Measurements from ENCODE around the gene TTLL8.
A peak's percentile ranks its signal among the peaks of the same experiment; 100 is the strongest.

The TTLL8 gene

DNA sequence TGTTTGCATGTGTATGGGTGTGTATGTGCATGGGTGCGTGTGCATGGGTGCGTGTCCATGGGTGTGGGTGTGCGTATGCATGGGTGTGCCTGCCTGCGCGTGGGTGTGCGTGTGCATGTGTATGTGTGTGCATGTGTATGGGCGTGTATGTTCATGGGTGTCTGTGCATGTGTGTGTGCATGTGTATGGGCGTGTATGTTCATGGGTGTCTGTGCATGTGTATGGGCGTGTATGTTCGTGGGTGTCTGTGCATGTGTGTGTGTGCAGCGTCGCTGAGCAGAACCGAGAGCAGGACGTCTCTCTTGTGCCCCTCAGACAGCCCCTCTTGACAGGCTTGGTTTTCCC, 59.4 kb downstream of the TTLL8 start (continued):
- TF ChIP-seq, protein P1, sequence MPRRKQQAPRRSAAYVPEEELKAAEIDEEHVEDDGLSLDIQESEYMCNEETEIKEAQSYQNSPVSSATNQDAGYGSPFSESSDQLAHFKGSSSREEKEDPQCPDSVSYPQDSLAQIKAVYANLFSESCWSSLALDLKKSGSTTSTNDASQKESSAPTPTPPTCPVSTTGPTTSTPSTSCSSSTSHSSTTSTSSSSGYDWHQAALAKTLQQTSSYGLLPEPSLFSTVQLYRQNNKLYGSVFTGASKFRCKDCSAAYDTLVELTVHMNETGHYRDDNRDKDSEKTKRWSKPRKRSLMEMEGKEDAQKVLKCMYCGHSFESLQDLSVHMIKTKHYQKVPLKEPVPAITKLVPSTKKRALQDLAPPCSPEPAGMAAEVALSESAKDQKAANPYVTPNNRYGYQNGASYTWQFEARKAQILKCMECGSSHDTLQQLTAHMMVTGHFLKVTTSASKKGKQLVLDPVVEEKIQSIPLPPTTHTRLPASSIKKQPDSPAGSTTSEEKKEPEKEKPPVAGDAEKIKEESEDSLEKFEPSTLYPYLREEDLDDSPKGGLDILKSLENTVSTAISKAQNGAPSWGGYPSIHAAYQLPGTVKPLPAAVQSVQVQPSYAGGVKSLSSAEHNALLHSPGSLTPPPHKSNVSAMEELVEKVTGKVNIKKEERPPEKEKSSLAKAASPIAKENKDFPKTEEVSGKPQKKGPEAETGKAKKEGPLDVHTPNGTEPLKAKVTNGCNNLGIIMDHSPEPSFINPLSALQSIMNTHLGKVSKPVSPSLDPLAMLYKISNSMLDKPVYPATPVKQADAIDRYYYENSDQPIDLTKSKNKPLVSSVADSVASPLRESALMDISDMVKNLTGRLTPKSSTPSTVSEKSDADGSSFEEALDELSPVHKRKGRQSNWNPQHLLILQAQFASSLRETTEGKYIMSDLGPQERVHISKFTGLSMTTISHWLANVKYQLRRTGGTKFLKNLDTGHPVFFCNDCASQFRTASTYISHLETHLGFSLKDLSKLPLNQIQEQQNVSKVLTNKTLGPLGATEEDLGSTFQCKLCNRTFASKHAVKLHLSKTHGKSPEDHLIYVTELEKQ (tag by site-specific recombination; IDR thresholded peaks at IDR 0.05; ENCODE audit: borderline replicate concordance): no peak
- TF ChIP-seq ZNF23 (tag by site-specific recombination; IDR thresholded peaks at IDR 0.05; ENCODE audit: borderline replicate concordance) (no peak), ZNF132 (tag by site-specific recombination; IDR thresholded peaks at IDR 0.05; ENCODE audit: borderline replicate concordance) (no peak), HOXC10 (CRISPR knock-in tag; IDR thresholded peaks at IDR 0.05) (no peak), GLIS1 (tag by site-specific recombination; IDR thresholded peaks at IDR 0.05) (no peak), ZNF664 (tag by site-specific recombination; IDR thresholded peaks at IDR 0.05) (no peak)
- TF ChIP-seq, protein P2, sequence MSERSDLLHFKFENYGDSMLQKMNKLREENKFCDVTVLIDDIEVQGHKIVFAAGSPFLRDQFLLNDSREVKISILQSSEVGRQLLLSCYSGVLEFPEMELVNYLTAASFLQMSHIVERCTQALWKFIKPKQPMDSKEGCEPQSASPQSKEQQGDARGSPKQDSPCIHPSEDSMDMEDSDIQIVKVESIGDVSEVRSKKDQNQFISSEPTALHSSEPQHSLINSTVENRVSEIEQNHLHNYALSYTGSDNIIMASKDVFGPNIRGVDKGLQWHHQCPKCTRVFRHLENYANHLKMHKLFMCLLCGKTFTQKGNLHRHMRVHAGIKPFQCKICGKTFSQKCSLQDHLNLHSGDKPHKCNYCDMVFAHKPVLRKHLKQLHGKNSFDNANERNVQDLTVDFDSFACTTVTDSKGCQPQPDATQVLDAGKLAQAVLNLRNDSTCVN (tag by site-specific recombination; optimal IDR thresholded peaks at IDR 0.05): peak; percentile 37
- TF ChIP-seq, protein P3, sequence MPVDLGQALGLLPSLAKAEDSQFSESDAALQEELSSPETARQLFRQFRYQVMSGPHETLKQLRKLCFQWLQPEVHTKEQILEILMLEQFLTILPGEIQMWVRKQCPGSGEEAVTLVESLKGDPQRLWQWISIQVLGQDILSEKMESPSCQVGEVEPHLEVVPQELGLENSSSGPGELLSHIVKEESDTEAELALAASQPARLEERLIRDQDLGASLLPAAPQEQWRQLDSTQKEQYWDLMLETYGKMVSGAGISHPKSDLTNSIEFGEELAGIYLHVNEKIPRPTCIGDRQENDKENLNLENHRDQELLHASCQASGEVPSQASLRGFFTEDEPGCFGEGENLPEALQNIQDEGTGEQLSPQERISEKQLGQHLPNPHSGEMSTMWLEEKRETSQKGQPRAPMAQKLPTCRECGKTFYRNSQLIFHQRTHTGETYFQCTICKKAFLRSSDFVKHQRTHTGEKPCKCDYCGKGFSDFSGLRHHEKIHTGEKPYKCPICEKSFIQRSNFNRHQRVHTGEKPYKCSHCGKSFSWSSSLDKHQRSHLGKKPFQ (tag by site-specific recombination; IDR thresholded peaks at IDR 0.05): peak; percentile 67; the same call in 1 of the 2 replicates
- TF ChIP-seq, protein P4, sequence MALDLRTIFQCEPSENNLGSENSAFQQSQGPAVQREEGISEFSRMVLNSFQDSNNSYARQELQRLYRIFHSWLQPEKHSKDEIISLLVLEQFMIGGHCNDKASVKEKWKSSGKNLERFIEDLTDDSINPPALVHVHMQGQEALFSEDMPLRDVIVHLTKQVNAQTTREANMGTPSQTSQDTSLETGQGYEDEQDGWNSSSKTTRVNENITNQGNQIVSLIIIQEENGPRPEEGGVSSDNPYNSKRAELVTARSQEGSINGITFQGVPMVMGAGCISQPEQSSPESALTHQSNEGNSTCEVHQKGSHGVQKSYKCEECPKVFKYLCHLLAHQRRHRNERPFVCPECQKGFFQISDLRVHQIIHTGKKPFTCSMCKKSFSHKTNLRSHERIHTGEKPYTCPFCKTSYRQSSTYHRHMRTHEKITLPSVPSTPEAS (tag by site-specific recombination; IDR thresholded peaks at IDR 0.05): peak; percentile 91
- TF ChIP-seq, protein P5, sequence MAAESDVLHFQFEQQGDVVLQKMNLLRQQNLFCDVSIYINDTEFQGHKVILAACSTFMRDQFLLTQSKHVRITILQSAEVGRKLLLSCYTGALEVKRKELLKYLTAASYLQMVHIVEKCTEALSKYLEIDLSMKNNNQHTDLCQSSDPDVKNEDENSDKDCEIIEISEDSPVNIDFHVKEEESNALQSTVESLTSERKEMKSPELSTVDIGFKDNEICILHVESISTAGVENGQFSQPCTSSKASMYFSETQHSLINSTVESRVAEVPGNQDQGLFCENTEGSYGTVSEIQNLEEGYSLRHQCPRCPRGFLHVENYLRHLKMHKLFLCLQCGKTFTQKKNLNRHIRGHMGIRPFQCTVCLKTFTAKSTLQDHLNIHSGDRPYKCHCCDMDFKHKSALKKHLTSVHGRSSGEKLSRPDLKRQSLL (tag by site-specific recombination; IDR thresholded peaks at IDR 0.05): no peak

DNA sequence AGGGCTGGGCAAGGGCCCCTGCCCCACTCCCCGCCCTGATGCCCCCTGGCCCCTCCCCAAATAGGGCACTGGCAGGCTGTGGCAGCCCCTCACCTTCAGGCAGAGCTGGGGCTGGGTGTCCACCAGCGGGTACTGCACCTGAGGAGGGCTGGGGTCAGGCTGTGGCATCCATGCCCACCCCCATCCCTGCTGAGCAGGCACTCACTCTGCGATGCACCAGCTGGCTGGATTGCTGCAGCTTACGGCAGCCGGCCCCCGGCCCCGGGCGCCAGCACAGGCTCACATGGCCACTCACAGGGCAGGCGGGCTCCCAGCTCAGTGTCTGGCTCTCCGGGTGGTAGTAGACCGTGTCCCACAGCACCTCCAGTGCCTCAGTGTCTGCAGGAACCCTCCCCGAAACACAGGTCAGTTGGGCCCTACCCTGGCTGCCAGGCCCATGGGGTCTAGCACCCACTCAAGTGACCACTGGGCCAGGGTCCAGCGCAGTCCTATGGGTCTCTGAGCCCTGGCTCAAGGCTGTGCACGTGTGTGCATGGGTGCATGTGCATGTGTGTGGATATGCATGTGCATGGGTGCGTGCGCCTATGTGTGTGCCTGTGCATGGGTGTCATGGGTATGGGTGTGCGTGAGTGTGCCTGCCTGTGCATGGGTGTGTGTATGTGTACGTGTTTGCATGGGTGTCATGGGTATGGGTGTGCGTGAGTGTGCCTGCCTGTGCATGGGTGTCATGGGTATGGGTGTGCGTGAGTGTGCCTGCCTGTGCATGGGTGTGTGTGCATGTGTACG, 60.0 kb downstream of the TTLL8 start:
- no peaks in the 10 kb centered on the region for H3K9me3 ChIP-seq (ENCODE audit: control insufficient read depth, insufficient read depth, low read depth, low read length)
- no peaks in the 10 kb centered on the region for H3K4me1 ChIP-seq (ENCODE audit: control insufficient read depth, insufficient read depth, low read length)
- H3K4me3 ChIP-seq (ENCODE audit: low read depth, low read length): no peak overlapping the region
- ChIA-PET POLR2A (interaction anchor here (2.4 kb wide), 1 partner anchor 39 kb away, joined by 5 read pairs; no protein-coding TSS in a partner anchor), CTCF (interaction anchor here (0.7 kb wide), 1 partner anchor 27 kb away, joined by 3 read pairs; no protein-coding TSS in a partner anchor)
- no peak for TF ChIP-seq ZNF610 (tag by site-specific recombination; IDR thresholded peaks at IDR 0.05; ENCODE audit: borderline replicate concordance)
- no peak for TF ChIP-seq ZNF670 (tag by site-specific recombination; IDR thresholded peaks at IDR 0.05; ENCODE audit: low read depth)
- no peak for TF ChIP-seq ZNF624 (tag by site-specific recombination; IDR thresholded peaks at IDR 0.05)
- TF ChIP-seq ZNF174 (tag by site-specific recombination; IDR thresholded peaks at IDR 0.05): no peak
- TF ChIP-seq MEIS1 (CRISPR knock-in tag; IDR thresholded peaks at IDR 0.05; ENCODE audit: borderline replicate concordance): no peak
- TF ChIP-seq GLIS2 (tag by site-specific recombination; IDR thresholded peaks at IDR 0.05): no peak
- 0 out of 2 replicates have a peak, but pooled peaks have one; percentile 25 for TF ChIP-seq ZBTB8A (tag by site-specific recombination; IDR thresholded peaks at IDR 0.05)
- no peak overlapping the region for H3K27ac ChIP-seq (ENCODE audit: extremely low read depth, low read depth, low read length)
- H3K36me3 ChIP-seq (ENCODE audit: control insufficient read depth in 2 of 2, insufficient read depth in 1 of 2, low read length in 2 of 2): no peaks in the 10 kb centered on the region

Measured in HEK293 (cell line).